Immature natural killer cell (primary cell): Measurements from ENCODE around the gene BCR. TPM values are rescaled to one million over a fixed set of nuclear protein-coding genes. Genes with fewer than 3 reads are reported as not detected.

Experiments
- DNase-seq, 3 donors: peaks; one replicate each; pipeline ENCODE4 v3.0.0; 2022; ENCODE audit warnings: mixed read lengths in 1 of 3
- H3K27ac Mint-ChIP-seq, 6 donors: one replicate each; pipeline ENCODE4 v1.8.0; 2020; ENCODE audit warnings: mixed read lengths in 6 of 6, mild to moderate bottlenecking in 5 of 6, inconsistent platforms in 4 of 6, moderate library complexity in 3 of 6
- H3K27me3 Mint-ChIP-seq, 3 donors: one replicate each; pipeline ENCODE4 v1.8.0; 2020 to 2021; ENCODE audit warnings: low read depth in 3 of 3, mild to moderate bottlenecking in 3 of 3, mixed read lengths in 3 of 3, moderate library complexity in 3 of 3, inconsistent platforms in 1 of 3
- H3K36me3 Mint-ChIP-seq, 3 donors: one replicate each; pipeline ENCODE4 v1.8.0; 2020; ENCODE audit warnings: mixed read lengths in 3 of 3, inconsistent platforms in 2 of 3, mild to moderate bottlenecking in 2 of 3
- H3K4me1 Mint-ChIP-seq, 2 donors: one replicate each; pipeline ENCODE4 v1.8.0; 2020; ENCODE audit warnings: inconsistent platforms in 2 of 2, mild to moderate bottlenecking in 2 of 2, mixed read lengths in 2 of 2, moderate library complexity in 1 of 2
- H3K4me3 Mint-ChIP-seq, 5 donors: one replicate each; pipeline ENCODE4 v1.8.0; 2020; ENCODE audit warnings: mild to moderate bottlenecking in 5 of 5, mixed read lengths in 5 of 5, inconsistent platforms in 3 of 5, moderate library complexity in 3 of 5
- H3K9me3 Mint-ChIP-seq, 6 donors: one replicate each; pipeline ENCODE4 v1.8.0; 2020; ENCODE audit warnings: mild to moderate bottlenecking in 6 of 6, mixed read lengths in 6 of 6, inconsistent platforms in 4 of 6, moderate library complexity in 3 of 6
- polyA plus RNA-seq, 3 donors: library from polyadenylated mRNA; unstranded; fragments of 300-500 nt; fragmentation: Illumina TruSeq; gene quantifications; one replicate each; pipeline ENCODE4 v1.2.3, GENCODE V29; 2021

The BCR gene
- polyA plus RNA-seq, 3 donors from 2014 or later: 4.1 to 12.5 (median 5.6) TPM

GRCh38 chr22:23213022-23213555, 32.8 kb downstream of the BCR start:
- peak overlapping the region in 1 of 6 donors; percentile 24 for H3K27ac Mint-ChIP-seq
- H3K9me3 Mint-ChIP-seq: no peaks in the 10 kb centered on the region
- peaks cover 5 to 23% (median 9%) of the 10 kb centered on the region in 3 donors for H3K27me3 Mint-ChIP-seq
- peaks cover 60 to 78% of the 10 kb centered on the region in 2 donors for H3K4me1 Mint-ChIP-seq
- peaks cover 0 to 3% (median 0%) of the 10 kb centered on the region in 3 donors for H3K36me3 Mint-ChIP-seq
- H3K4me3 Mint-ChIP-seq: no peak overlapping the region
- no peak for DNase-seq

- H3K36me3 Mint-ChIP-seq: peaks cover 0 to 2% (median 0%) of the 10 kb centered on the region in 3 donors
- peak overlapping the region in 1 of 5 donors; percentile 17 for H3K4me3 Mint-ChIP-seq
- H3K27ac Mint-ChIP-seq: peak overlapping the region in 4 of 6 donors; percentile 14 to 76 (median 46)
- H3K4me1 Mint-ChIP-seq: peaks cover 66 to 82% of the 10 kb centered on the region in 2 donors
- DNase-seq: no peak
- peaks cover 5 to 23% (median 9%) of the 10 kb centered on the region in 3 donors for H3K27me3 Mint-ChIP-seq
- H3K9me3 Mint-ChIP-seq: no peaks in the 10 kb centered on the region
Measured at GRCh38 chr22:23213581-23214334, 33.4 kb downstream of the BCR start.

- no peaks in the 10 kb centered on the region for H3K36me3 Mint-ChIP-seq
- peaks cover 5 to 27% (median 9%) of the 10 kb centered on the region in 3 donors for H3K27me3 Mint-ChIP-seq
- DNase-seq: no peak
- peak overlapping the region in 3 of 6 donors; percentile 22 to 97 (median 89) for H3K27ac Mint-ChIP-seq
- H3K4me1 Mint-ChIP-seq: peaks cover 72 to 86% of the 10 kb centered on the region in 2 donors
- no peak overlapping the region for H3K4me3 Mint-ChIP-seq
- H3K9me3 Mint-ChIP-seq: no peaks in the 10 kb centered on the region
Measured at GRCh38 chr22:23214398-23214797, 34.1 kb downstream of the BCR start.

GRCh38 chr22:23215294-23216241, 35.3 kb downstream of the BCR start:
- DNase-seq: no peak
- Mint-ChIP-seq H3K36me3 (no peaks in the 10 kb centered on the region), H3K4me3 (peak overlapping the region in 4 of 5 donors; percentile 81 to 89 (median 88)), H3K9me3 (no peaks in the 10 kb centered on the region), H3K4me1 (peaks cover 81 to 94% of the 10 kb centered on the region in 2 donors), H3K27ac (peak overlapping the region; percentile 88 to 98 (median 92)), H3K27me3 (peaks cover 5 to 26% (median 10%) of the 10 kb centered on the region in 3 donors)

- Mint-ChIP-seq H3K27ac (peak overlapping the region; percentile 88 to 98 (median 92)), H3K36me3 (no peaks in the 10 kb centered on the region), H3K4me1 (peaks cover 87 to 98% of the 10 kb centered on the region in 2 donors), H3K9me3 (no peaks in the 10 kb centered on the region), H3K27me3 (peaks cover 5 to 24% (median 10%) of the 10 kb centered on the region in 3 donors), H3K4me3 (peak overlapping the region; percentile 73 to 89 (median 88))
- DNase-seq: peak; percentile 71 to 75 (median 74)
Measured at GRCh38 chr22:23216461-23217170, 36.3 kb downstream of the BCR start.

- H3K9me3 Mint-ChIP-seq: no peaks in the 10 kb centered on the region
- H3K27ac Mint-ChIP-seq: peak overlapping the region; percentile 89 to 98 (median 94)
- no peak for DNase-seq
- H3K4me3 Mint-ChIP-seq: peak overlapping the region; percentile 73 to 89 (median 88)
- peaks cover 2 to 24% (median 10%) of the 10 kb centered on the region in 3 donors for H3K27me3 Mint-ChIP-seq
- peaks cover 0 to 3% (median 0%) of the 10 kb centered on the region in 3 donors for H3K36me3 Mint-ChIP-seq
- H3K4me1 Mint-ChIP-seq: peaks cover 92 to 99% of the 10 kb centered on the region in 2 donors
Measured at GRCh38 chr22:23217171-23218052, 37.1 kb downstream of the BCR start.

- DNase-seq: no peak
- H3K27me3 Mint-ChIP-seq: peaks cover 2 to 27% (median 10%) of the 10 kb centered on the region in 3 donors
- H3K27ac Mint-ChIP-seq: peak overlapping the region; percentile 89 to 97 (median 92)
- peaks cover 0 to 4% (median 0%) of the 10 kb centered on the region in 3 donors for H3K36me3 Mint-ChIP-seq
- peak overlapping the region; percentile 80 to 93 (median 88) for H3K4me3 Mint-ChIP-seq
- H3K9me3 Mint-ChIP-seq: no peaks in the 10 kb centered on the region
- H3K4me1 Mint-ChIP-seq: peaks cover 93 to 100% of the 10 kb centered on the region in 2 donors
Measured at GRCh38 chr22:23218053-23218866, 38.0 kb downstream of the BCR start.

- Mint-ChIP-seq H3K9me3 (no peaks in the 10 kb centered on the region), H3K27me3 (peaks cover 2 to 21% (median 10%) of the 10 kb centered on the region in 3 donors)
- DNase-seq: peak in 2 of 3 donors; percentile 30 to 39
Measured at GRCh38 chr22:23218867-23219251, 38.5 kb downstream of the BCR start.

GRCh38 chr22:23219317-23219716, 39.0 kb downstream of the BCR start:
- Mint-ChIP-seq H3K27me3 (peaks cover 2 to 17% (median 10%) of the 10 kb centered on the region in 3 donors), H3K27ac (peak overlapping the region; percentile 89 to 97 (median 92)), H3K36me3 (peaks cover 0 to 4% (median 0%) of the 10 kb centered on the region in 3 donors), H3K4me3 (peak overlapping the region; percentile 80 to 93 (median 88)), H3K9me3 (no peaks in the 10 kb centered on the region), H3K4me1 (peaks cover 96 to 100% of the 10 kb centered on the region in 2 donors)
- no peak for DNase-seq

More at GRCh38 chr22:23218867-23219251, 38.5 kb downstream of the BCR start:
- Mint-ChIP-seq H3K4me3 (peak overlapping the region; percentile 80 to 93 (median 88)), H3K36me3 (peaks cover 0 to 4% (median 0%) of the 10 kb centered on the region in 3 donors), H3K27ac (peak overlapping the region; percentile 89 to 97 (median 92)), H3K4me1 (peaks cover 95 to 100% of the 10 kb centered on the region in 2 donors)

- H3K36me3 Mint-ChIP-seq: peaks cover 0 to 4% (median 0%) of the 10 kb centered on the region in 3 donors
- H3K27ac Mint-ChIP-seq: peak overlapping the region; percentile 89 to 97 (median 92)
- peaks cover 99 to 100% of the 10 kb centered on the region in 2 donors for H3K4me1 Mint-ChIP-seq
- peak; percentile 47 to 52 (median 49) for DNase-seq
- peak overlapping the region; percentile 80 to 93 (median 88) for H3K4me3 Mint-ChIP-seq
- H3K9me3 Mint-ChIP-seq: no peaks in the 10 kb centered on the region
- peaks cover 2 to 15% (median 6%) of the 10 kb centered on the region in 3 donors for H3K27me3 Mint-ChIP-seq
Measured at GRCh38 chr22:23219822-23220484, 39.6 kb downstream of the BCR start.
